AG04449 (cell line): Measurements from ENCODE around the gene STAT6.

Experiments
- CTCF ChIA-PET: fragments of 350-600 bp; formaldehyde crosslinking; extraction: SDS; loops from one replicate; lab custom pipeline; 2021; ENCODE audit warnings: antibody characterized with exemption; lab: Yijun Ruan, JAX
- POLR2A ChIA-PET: fragments of 400-600, 350-600 bp; formaldehyde crosslinking; extraction: SDS; loops from one replicate; lab custom pipeline; 2020; ENCODE audit warnings: antibody characterized with exemption, inconsistent platforms; lab: Yijun Ruan, JAX
- DNase-seq: peaks from one replicate; pipeline ENCODE4 v3.0.0-alpha.2; 2010; ENCODE audit warnings: low read depth, low spot score
- H3K4me3 ChIP-seq: 2 replicates; pipeline ENCODE4 v1.5.1; 2011; ENCODE audit warnings: low read depth, mild to moderate bottlenecking, control low read depth, low read length
- CTCF ChIP-seq: IDR thresholded peaks from one replicate; pipeline ENCODE4 v1.5.1; 2011; ENCODE audit warnings: mild to moderate bottlenecking, moderate library complexity, low read length, control low read depth, inconsistent platforms; ENCODE audit not compliant: insufficient read depth; ENCODE audit errors: missing control alignments

STAT6 gene

GRCh38 chr12:57099047-57099714 is 12.0 kb downstream of the STAT6 start:
- TF ChIP-seq CTCF, result no peak
- CTCF ChIA-PET, result interaction anchor here (0.9 to 16.5 kb wide), 4 partner anchors 8 to 30 kb away, joined by 3 to 218 read pairs (median 4); partner anchors contain the start of gene STAT6
- H3K4me3 ChIP-seq, result no peak overlapping the region
- DNase-seq, result no peak
- POLR2A ChIA-PET, result interaction anchor here (0.8 to 4.7 kb wide), 5 partner anchors 7 to 29 kb away, joined by 3 to 64 read pairs (median 3); partner anchors contain the start of genes NAB2 and STAT6

- POLR2A ChIA-PET, result interaction anchor here (0.8 to 4.7 kb wide), 6 partner anchors 9 to 29 kb away, joined by 3 to 64 read pairs (median 4); partner anchors contain the start of genes NEMP1 and STAT6
These were observed 12.6 kb downstream of the STAT6 start for GRCh38 chr12:57098546-57098945.

GRCh38 chr12:57097554-57097835 is 13.7 kb downstream of the STAT6 start:
- POLR2A ChIA-PET, result interaction anchor here (0.7 to 4.7 kb wide), 5 partner anchors 8 to 155 kb away, joined by 3 to 64 read pairs (median 5); partner anchors contain the start of gene STAT6
- CTCF ChIA-PET, result interaction anchor here (0.9 to 16.5 kb wide), 5 partner anchors 10 to 78 kb away, joined by 3 to 218 read pairs (median 4); partner anchors contain the start of gene STAT6
- no peak for TF ChIP-seq CTCF

More at GRCh38 chr12:57098546-57098945, 12.6 kb downstream of the STAT6 start:
- CTCF ChIA-PET, result interaction anchor here (0.9 to 16.5 kb wide), 5 partner anchors 8 to 29 kb away, joined by 3 to 218 read pairs (median 6); partner anchors contain the start of gene STAT6
- no peak for DNase-seq
- no peak for TF ChIP-seq CTCF
- no peak overlapping the region for H3K4me3 ChIP-seq

GRCh38 chr12:57096748-57097553 is 14.2 kb downstream of the STAT6 start:
- CTCF ChIA-PET, result interaction anchor here (0.7 to 16.5 kb wide), 7 partner anchors 10 to 78 kb away, joined by 3 to 218 read pairs (median 4); partner anchors contain the start of gene STAT6
- no peak for DNase-seq
- H3K4me3 ChIP-seq, result no peak overlapping the region
- no peak for TF ChIP-seq CTCF
- POLR2A ChIA-PET, result interaction anchor here (0.7 to 4.7 kb wide), 5 partner anchors 7 to 155 kb away, joined by 3 to 64 read pairs (median 5); partner anchors contain the start of gene STAT6

More at GRCh38 chr12:57097554-57097835, 13.7 kb downstream of the STAT6 start:
- DNase-seq, result no peak
- no peak overlapping the region for H3K4me3 ChIP-seq

- no peak for DNase-seq
- H3K4me3 ChIP-seq, result no peak overlapping the region
- POLR2A ChIA-PET, result interaction anchor here (1.1 to 4.7 kb wide), 5 partner anchors 8 to 32 kb away, joined by 3 to 64 read pairs (median 5); partner anchors contain the start of genes LRP1, NEMP1 and STAT6
- CTCF ChIA-PET, result interaction anchor here (0.7 to 16.5 kb wide), 6 partner anchors 11 to 118 kb away, joined by 3 to 218 read pairs (median 4); partner anchors contain the start of gene STAT6
- no peak for TF ChIP-seq CTCF
These were observed 15.0 kb downstream of the STAT6 start for GRCh38 chr12:57096099-57096572.
